M059J (cell line): ENCODE data around the gene PIGO. TPM values are rescaled to one million over a fixed set of nuclear protein-coding genes. Genes with fewer than 3 reads are reported as not detected.

Experiments used
- DNase-seq: peaks from one replicate; pipeline ENCODE4 v3.0.0-alpha.2; 2012; ENCODE audit warnings: low read depth
- total RNA-seq: library from RNA; depleted of rRNA; stranded (reverse); fragments of >200 nt; shearing (Covaris generic); gene quantifications from 2 replicates; pipeline ENCODE4 v1.2.3, GENCODE V29; 2014

PIGO gene
- total RNA-seq, 1 experiment from 2014 or later, result 29.2 TPM

GRCh38 chr9:35106343-35106730 lies 9.9 kb upstream of the PIGO start:
- DNase-seq, result no peak

GRCh38 chr9:35105571-35106342 lies 9.4 kb upstream of the PIGO start:
- no peak for DNase-seq

GRCh38 chr9:35105126-35105525 lies 8.7 kb upstream of the PIGO start:
- DNase-seq, result no peak

- DNase-seq, result no peak
These were observed 8.2 kb upstream of the PIGO start for GRCh38 chr9:35104586-35104985.

- no peak for DNase-seq
These were observed 7.3 kb upstream of the PIGO start for GRCh38 chr9:35103660-35104191.

- DNase-seq, result peak; percentile 97
These were observed 6.6 kb upstream of the PIGO start, which contains the start of gene STOML2 for GRCh38 chr9:35102769-35103659. Gene STOML2, minus strand, starts transcription at chr9:35103131. Its CDS starts 37 bp downstream, at chr9:35103094.

GRCh38 chr9:35102465-35102768 lies 6.0 kb upstream of the PIGO start:
- no peak for DNase-seq

GRCh38 chr9:35097573-35097972 lies 1.2 kb upstream of the PIGO start:
- DNase-seq, result no peak

GRCh38 chr9:35091536-35091935 lies 4.9 kb downstream of the PIGO start:
- no peak for DNase-seq

- no peak for DNase-seq
These were observed 7.0 kb downstream of the PIGO start for GRCh38 chr9:35089434-35089833.

GRCh38 chr9:35085078-35085477 lies 11.3 kb downstream of the PIGO start:
- no peak for DNase-seq

- peak; percentile 94 for DNase-seq
These were observed 16.7 kb downstream of the PIGO start, which contains the start of gene FANCG for GRCh38 chr9:35079426-35080341. Gene FANCG, minus strand, starts transcription at chr9:35079942. Its CDS starts 418 bp downstream, at chr9:35079524.

- no peak for DNase-seq
These were observed 17.4 kb downstream of the PIGO start for GRCh38 chr9:35079041-35079425.

GRCh38 chr9:35078066-35078465 lies 18.3 kb downstream of the PIGO start:
- DNase-seq, result no peak

- no peak for DNase-seq
These were observed 19.5 kb downstream of the PIGO start for GRCh38 chr9:35076848-35077247.

GRCh38 chr9:35075358-35075757 lies 21.0 kb downstream of the PIGO start:
- DNase-seq, result no peak

GRCh38 chr9:35074791-35075190 lies 21.6 kb downstream of the PIGO start:
- no peak for DNase-seq

- DNase-seq, result no peak
These were observed 22.2 kb downstream of the PIGO start for GRCh38 chr9:35074141-35074540.

GRCh38 chr9:35073279-35073612 lies 23.1 kb downstream of the PIGO start:
- DNase-seq, result no peak

- peak; percentile 99 for DNase-seq
These were observed 23.7 kb downstream of the PIGO start, which contains the start of gene VCP for GRCh38 chr9:35072461-35073278. Gene VCP, minus strand, starts transcription at chr9:35072625. Its CDS starts 272 bp downstream, at chr9:35072353.
